Fibroblast of lung (primary cell): ENCODE results near the gene ZXDB. TPM values are rescaled to one million over a fixed set of nuclear protein-coding genes. Genes with fewer than 3 reads are reported as not detected.
A peak's percentile ranks its signal among the peaks of the same experiment; 100 is the strongest.

Experiments used
- DNase-seq, 2 donors: peaks; one replicate each; pipeline versions ENCODE4 v3.0.0 to v3.0.0-alpha.2; 2010; ENCODE audit warnings: low read depth in 2 of 2
- H2AFZ ChIP-seq: 2 replicates; pipeline ENCODE4 v1.5.1; 2012; ENCODE audit warnings: low read length, control low read depth, inconsistent platforms
- H3K27ac ChIP-seq: 2 replicates; pipeline ENCODE4 v1.5.1; 2011; ENCODE audit warnings: low read length, control low read depth; ENCODE audit not compliant: insufficient read depth
- H3K27me3 ChIP-seq: 2 replicates; pipeline ENCODE4 v1.5.1; 2011; ENCODE audit warnings: mild to moderate bottlenecking, low read length; ENCODE audit not compliant: control insufficient read depth, insufficient read depth
- H3K36me3 ChIP-seq: 2 replicates; pipeline ENCODE4 v1.5.1; 2011; ENCODE audit warnings: low read length; ENCODE audit not compliant: control insufficient read depth, insufficient read depth
- H3K4me1 ChIP-seq: 2 replicates; pipeline ENCODE4 v1.5.1; 2011; ENCODE audit warnings: low read length; ENCODE audit not compliant: control insufficient read depth, insufficient read depth; ENCODE audit errors: extremely low read depth
- H3K4me2 ChIP-seq: 2 replicates; pipeline ENCODE4 v1.5.1; 2011; ENCODE audit warnings: low read length, control low read depth; ENCODE audit not compliant: insufficient read depth; ENCODE audit errors: extremely low read depth
- H3K4me3 ChIP-seq, 4 experiments: fragments of 200-600 bp in 1 of 4; sonication (generic) in 1 of 4; replicated peaks in 1 of 4; 2 replicates each; pipeline ENCODE4 v1.5.1; 2011 to 2016; ENCODE audit warnings: low read length in 4 of 4, low read depth in 3 of 4, mild to moderate bottlenecking in 3 of 4, control low read depth in 2 of 4, inconsistent platforms in 1 of 4, mixed read lengths in 1 of 4; ENCODE audit not compliant: insufficient read depth in 1 of 4; ENCODE audit errors: control extremely low read depth in 1 of 4
- H3K79me2 ChIP-seq: 2 replicates; pipeline ENCODE4 v1.5.1; 2012; ENCODE audit warnings: mild to moderate bottlenecking, low read length, inconsistent platforms; ENCODE audit not compliant: control insufficient read depth, insufficient read depth
- H3K9ac ChIP-seq: 2 replicates; pipeline ENCODE4 v1.5.1; 2011; ENCODE audit warnings: mild to moderate bottlenecking, low read length, control low read depth; ENCODE audit not compliant: insufficient read depth
- H3K9me3 ChIP-seq: 2 replicates; pipeline ENCODE4 v1.5.1; 2012; ENCODE audit warnings: low read depth, low read length; ENCODE audit not compliant: control insufficient read depth, insufficient read depth
- H4K20me1 ChIP-seq: 2 replicates; pipeline ENCODE4 v1.5.1; 2011; ENCODE audit warnings: low read length; ENCODE audit not compliant: control insufficient read depth, insufficient read depth; ENCODE audit errors: extremely low read depth
- CTCF ChIP-seq, 2 donors: IDR thresholded peaks in 1 of 2; conservative IDR thresholded peaks in 1 of 2; 1 replicate in 1 of 2; 2 replicates in 1 of 2; pipeline ENCODE4 v1.5.1; 2011 to 2012; ENCODE audit warnings: low read length in 2 of 2, control low read depth in 1 of 2, inconsistent platforms in 1 of 2, low read depth in 1 of 2, mild to moderate bottlenecking in 1 of 2
- EZH2 ChIP-seq: IDR thresholded peaks from 2 replicates; pipeline ENCODE4 v1.5.1; 2012; ENCODE audit warnings: low read length, control low read depth, mild to moderate bottlenecking; ENCODE audit errors: missing control alignments
- polyA plus RNA-seq, 2 donors: library from polyadenylated mRNA; depleted of rRNA in 1 of 2; stranded (reverse) in 1 of 2; unstranded in 1 of 2; fragments of >200 nt; gene quantifications; 2 replicates each; pipeline ENCODE4 v1.2.1, GENCODE V29; 2011 to 2012; ENCODE audit warnings: missing spikeins in 1 of 2
- total RNA-seq: library from RNA; depleted of rRNA; stranded (reverse); fragments of >200 nt; gene quantifications from 2 replicates; pipeline ENCODE4 v1.2.1, GENCODE V29; 2014

The ZXDB gene
- total and polyA plus RNA-seq, 2 donors (not counting 1 experiment from before 2014, with no cell fraction given): 5.8 to 8.9 TPM

- H3K4me1 ChIP-seq: peaks cover 3% of the 10 kb centered on the region
- no peak overlapping the region for H2AFZ ChIP-seq
- H3K27me3 ChIP-seq: no peaks in the 10 kb centered on the region
- no peak for TF ChIP-seq EZH2
- no peak for TF ChIP-seq CTCF (conservative IDR thresholded peaks at IDR 0.05 in 1 of 2, IDR thresholded peaks at IDR 0.05 in 1 of 2; ENCODE audit: low read depth in 1 of 2, low read length in 2 of 2)
- peaks cover 21% of the 10 kb centered on the region for H3K79me2 ChIP-seq
- H3K36me3 ChIP-seq: no peaks in the 10 kb centered on the region
- H3K4me2 ChIP-seq: peak overlapping the region; percentile 78
- peak overlapping the region; percentile 21 to 61 (median 38) for H3K4me3 ChIP-seq
- peak overlapping the region; percentile 54 for H3K27ac ChIP-seq
- H4K20me1 ChIP-seq: no peaks in the 10 kb centered on the region
- DNase-seq: peak; percentile 83 to 91
- H3K9ac ChIP-seq: no peak overlapping the region
- H3K9me3 ChIP-seq: no peaks in the 10 kb centered on the region
Observed at GRCh38 chrX:57595381-57595811, 3.6 kb downstream of the ZXDB start.

- H3K4me3 ChIP-seq: peak overlapping the region; percentile 21 to 61 (median 38)
- H3K9ac ChIP-seq: no peak overlapping the region
- H3K27ac ChIP-seq: peak overlapping the region; percentile 54
- H3K27me3 ChIP-seq: no peaks in the 10 kb centered on the region
- no peak for TF ChIP-seq CTCF (conservative IDR thresholded peaks at IDR 0.05 in 1 of 2, IDR thresholded peaks at IDR 0.05 in 1 of 2; ENCODE audit: low read depth in 1 of 2, low read length in 2 of 2)
- TF ChIP-seq EZH2: no peak
- peaks cover 21% of the 10 kb centered on the region for H3K79me2 ChIP-seq
- no peaks in the 10 kb centered on the region for H4K20me1 ChIP-seq
- H3K36me3 ChIP-seq: no peaks in the 10 kb centered on the region
- no peaks in the 10 kb centered on the region for H3K4me1 ChIP-seq
- H2AFZ ChIP-seq: no peak overlapping the region
- DNase-seq: no peak
- H3K4me2 ChIP-seq: peak overlapping the region; percentile 78
- no peaks in the 10 kb centered on the region for H3K9me3 ChIP-seq
Observed at GRCh38 chrX:57596109-57596508, 4.3 kb downstream of the ZXDB start.

GRCh38 chrX:57596516-57596915 is 4.7 kb downstream of the ZXDB start:
- H2AFZ ChIP-seq: no peak overlapping the region
- TF ChIP-seq EZH2: no peak
- TF ChIP-seq CTCF (conservative IDR thresholded peaks at IDR 0.05 in 1 of 2, IDR thresholded peaks at IDR 0.05 in 1 of 2; ENCODE audit: low read depth in 1 of 2, low read length in 2 of 2): no peak
- H3K9ac ChIP-seq: no peak overlapping the region
- peak overlapping the region; percentile 21 to 61 (median 38) for H3K4me3 ChIP-seq
- no peaks in the 10 kb centered on the region for H4K20me1 ChIP-seq
- H3K36me3 ChIP-seq: no peaks in the 10 kb centered on the region
- peak overlapping the region; percentile 54 for H3K27ac ChIP-seq
- no peak for DNase-seq
- H3K27me3 ChIP-seq: no peaks in the 10 kb centered on the region
- no peaks in the 10 kb centered on the region for H3K9me3 ChIP-seq
- peaks cover 21% of the 10 kb centered on the region for H3K79me2 ChIP-seq
- H3K4me1 ChIP-seq: no peaks in the 10 kb centered on the region
- peak overlapping the region; percentile 78 for H3K4me2 ChIP-seq
